ENCODE measurements around the gene CACNA1C.

CACNA1C gene

DNA sequence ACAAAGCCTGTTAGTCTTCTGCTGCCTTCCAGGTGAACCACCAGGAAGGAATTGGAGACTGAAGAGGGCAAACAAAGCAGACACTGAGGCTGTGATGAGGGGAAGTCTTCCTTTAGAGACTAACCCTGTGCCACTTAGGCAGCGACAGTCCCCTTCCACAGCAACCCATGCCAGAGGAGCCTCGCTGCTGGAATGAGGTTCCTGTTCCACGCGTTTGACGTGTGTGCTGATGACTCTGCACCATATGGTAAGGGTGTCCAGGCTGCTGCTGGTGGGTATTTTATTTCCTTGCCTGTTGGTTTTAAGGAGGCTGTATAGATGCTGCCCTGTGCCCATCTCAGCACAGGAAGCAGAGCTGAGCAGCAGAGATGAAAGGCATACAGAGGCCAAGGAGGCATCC lies 380.1 kb downstream of the CACNA1C start:
- Histone ChIP-seq H3K4me1 (ENCODE audit: insufficient read depth, poor library complexity, severe bottlenecking) (no peaks in the 10 kb centered on the region), H3K4me3 (ENCODE audit: severe bottlenecking) (no peak overlapping the region), H3K9me3 (ENCODE audit: severe bottlenecking) (no peaks in the 10 kb centered on the region), H3K36me3 (ENCODE audit: low read depth) (no peaks in the 10 kb centered on the region), H3K27ac (ENCODE audit: poor library complexity, severe bottlenecking) (no peak overlapping the region), H3K27me3 (ENCODE audit: insufficient read depth, poor library complexity, severe bottlenecking) (peaks cover 29% of the 10 kb centered on the region)
- ATAC-seq (ENCODE audit: low read depth) (no peak), DNase-seq (ENCODE audit: low spot score) (no peak)
- TF ChIP-seq, protein P1, sequence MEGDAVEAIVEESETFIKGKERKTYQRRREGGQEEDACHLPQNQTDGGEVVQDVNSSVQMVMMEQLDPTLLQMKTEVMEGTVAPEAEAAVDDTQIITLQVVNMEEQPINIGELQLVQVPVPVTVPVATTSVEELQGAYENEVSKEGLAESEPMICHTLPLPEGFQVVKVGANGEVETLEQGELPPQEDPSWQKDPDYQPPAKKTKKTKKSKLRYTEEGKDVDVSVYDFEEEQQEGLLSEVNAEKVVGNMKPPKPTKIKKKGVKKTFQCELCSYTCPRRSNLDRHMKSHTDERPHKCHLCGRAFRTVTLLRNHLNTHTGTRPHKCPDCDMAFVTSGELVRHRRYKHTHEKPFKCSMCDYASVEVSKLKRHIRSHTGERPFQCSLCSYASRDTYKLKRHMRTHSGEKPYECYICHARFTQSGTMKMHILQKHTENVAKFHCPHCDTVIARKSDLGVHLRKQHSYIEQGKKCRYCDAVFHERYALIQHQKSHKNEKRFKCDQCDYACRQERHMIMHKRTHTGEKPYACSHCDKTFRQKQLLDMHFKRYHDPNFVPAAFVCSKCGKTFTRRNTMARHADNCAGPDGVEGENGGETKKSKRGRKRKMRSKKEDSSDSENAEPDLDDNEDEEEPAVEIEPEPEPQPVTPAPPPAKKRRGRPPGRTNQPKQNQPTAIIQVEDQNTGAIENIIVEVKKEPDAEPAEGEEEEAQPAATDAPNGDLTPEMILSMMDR (IDR thresholded peaks at IDR 0.05; ENCODE audit: poor library complexity, severe bottlenecking), result no peak

DNA sequence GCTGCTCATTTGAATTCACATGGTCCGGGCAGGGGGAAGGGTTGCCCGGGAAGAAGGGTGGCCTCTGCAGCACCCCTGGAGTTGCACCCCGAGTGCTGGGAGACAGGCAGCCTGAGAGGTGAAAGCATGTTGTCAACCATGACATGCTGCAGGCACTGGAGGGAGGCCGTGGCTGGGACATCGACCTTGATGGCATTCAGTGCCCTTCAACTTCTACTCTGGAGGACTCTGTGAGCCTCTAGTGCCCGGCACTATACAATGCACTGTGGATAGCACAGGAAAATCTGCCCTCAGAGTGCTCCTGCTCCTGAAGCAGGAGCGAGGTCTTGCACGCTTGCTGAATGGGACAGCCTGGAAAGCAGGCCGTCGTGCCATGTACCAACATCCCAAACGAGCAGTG lies 382.7 kb downstream of the CACNA1C start:
- ATAC-seq (ENCODE audit: low read depth), result no peak
- DNase-seq (ENCODE audit: low spot score), result no peak
- H3K27me3 ChIP-seq (ENCODE audit: insufficient read depth, poor library complexity, severe bottlenecking), result peaks cover 23% of the 10 kb centered on the region
- no peak overlapping the region for H3K4me3 ChIP-seq (ENCODE audit: severe bottlenecking)
- TF ChIP-seq, protein P1 (IDR thresholded peaks at IDR 0.05; ENCODE audit: poor library complexity, severe bottlenecking), result no peak
- H3K4me1 ChIP-seq (ENCODE audit: insufficient read depth, poor library complexity, severe bottlenecking), result no peaks in the 10 kb centered on the region
- H3K9me3 ChIP-seq (ENCODE audit: severe bottlenecking), result no peaks in the 10 kb centered on the region
- no peaks in the 10 kb centered on the region for H3K36me3 ChIP-seq (ENCODE audit: low read depth)
- H3K27ac ChIP-seq (ENCODE audit: poor library complexity, severe bottlenecking), result no peak overlapping the region

DNA sequence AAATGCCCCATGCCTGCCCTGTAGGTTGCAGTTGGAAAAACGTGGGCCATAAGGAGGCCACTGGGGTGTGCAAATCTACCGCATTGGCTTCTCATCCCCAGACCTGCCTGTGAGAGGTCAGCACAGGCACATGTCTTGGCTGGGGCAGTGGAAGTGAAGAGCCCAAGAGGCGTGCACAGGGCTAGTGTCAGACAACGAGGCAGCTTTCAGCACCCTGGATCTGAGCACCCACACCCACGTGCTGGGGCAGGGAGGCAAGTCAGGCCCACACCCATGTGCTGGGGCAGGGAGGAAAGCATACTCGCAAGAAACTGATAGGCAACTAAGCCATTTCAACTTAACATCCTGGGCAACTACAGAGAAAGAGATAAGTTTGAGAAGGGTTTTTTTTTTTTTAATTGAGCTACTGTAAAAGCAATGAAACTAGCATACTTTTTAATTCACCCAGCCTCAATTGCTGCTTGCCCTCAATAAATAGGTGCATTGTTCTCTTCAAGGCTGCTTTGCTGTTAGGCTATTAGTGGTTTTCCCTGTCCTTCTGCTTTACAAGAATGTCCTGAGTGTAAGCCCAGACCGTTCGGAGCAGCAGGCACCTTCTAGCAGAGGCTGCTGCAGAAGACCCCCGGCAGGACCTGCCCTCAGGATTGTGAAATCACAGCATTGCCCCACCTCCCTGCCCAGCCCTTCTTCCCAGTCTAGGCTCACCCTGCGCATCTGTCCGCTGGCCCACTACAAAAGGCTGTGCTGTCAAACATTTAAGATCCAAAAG lies 386.7 kb downstream of the CACNA1C start:
- TF ChIP-seq, protein P1 (IDR thresholded peaks at IDR 0.05; ENCODE audit: poor library complexity, severe bottlenecking), result no peak
- Histone ChIP-seq H3K36me3 (ENCODE audit: low read depth) (no peaks in the 10 kb centered on the region), H3K9me3 (ENCODE audit: severe bottlenecking) (no peaks in the 10 kb centered on the region), H3K4me1 (ENCODE audit: insufficient read depth, poor library complexity, severe bottlenecking) (no peaks in the 10 kb centered on the region), H3K27me3 (ENCODE audit: insufficient read depth, poor library complexity, severe bottlenecking) (peaks cover 31% of the 10 kb centered on the region), H3K27ac (ENCODE audit: poor library complexity, severe bottlenecking) (no peak overlapping the region), H3K4me3 (ENCODE audit: severe bottlenecking) (no peak overlapping the region)
- ATAC-seq (ENCODE audit: low read depth), result peak; percentile 23; the same call in 1 of the 3 replicates
- DNase-seq (ENCODE audit: low spot score), result no peak

DNA sequence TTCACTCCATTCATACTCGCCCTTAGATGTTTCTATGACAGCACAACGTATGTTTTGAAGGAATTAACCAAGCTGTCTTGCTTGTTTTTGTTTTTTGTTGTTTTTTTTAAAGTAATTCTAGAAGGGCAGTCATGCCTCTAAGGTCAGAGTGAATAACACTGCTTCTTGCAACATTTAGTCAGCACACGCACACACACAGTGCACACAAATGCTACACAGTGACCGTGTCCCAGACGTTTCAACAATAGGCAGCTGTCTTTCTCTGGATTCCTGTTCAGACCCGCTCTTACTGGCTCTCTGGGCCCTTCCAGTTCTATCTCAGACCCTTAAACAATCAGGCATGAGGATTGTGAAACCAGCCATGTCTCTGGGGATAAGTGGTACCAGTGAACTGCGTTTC lies 391.0 kb downstream of the CACNA1C start:
- peaks cover 33% of the 10 kb centered on the region for H3K27me3 ChIP-seq (ENCODE audit: insufficient read depth, poor library complexity, severe bottlenecking)
- H3K27ac ChIP-seq (ENCODE audit: poor library complexity, severe bottlenecking), result no peak overlapping the region
- no peak for DNase-seq (ENCODE audit: low spot score)
- H3K9me3 ChIP-seq (ENCODE audit: severe bottlenecking), result no peaks in the 10 kb centered on the region
- no peak for ATAC-seq (ENCODE audit: low read depth)
- H3K4me1 ChIP-seq (ENCODE audit: insufficient read depth, poor library complexity, severe bottlenecking), result no peaks in the 10 kb centered on the region
- TF ChIP-seq, protein P1 (IDR thresholded peaks at IDR 0.05; ENCODE audit: poor library complexity, severe bottlenecking), result no peak
- no peaks in the 10 kb centered on the region for H3K36me3 ChIP-seq (ENCODE audit: low read depth)
- no peak overlapping the region for H3K4me3 ChIP-seq (ENCODE audit: severe bottlenecking)

DNA sequence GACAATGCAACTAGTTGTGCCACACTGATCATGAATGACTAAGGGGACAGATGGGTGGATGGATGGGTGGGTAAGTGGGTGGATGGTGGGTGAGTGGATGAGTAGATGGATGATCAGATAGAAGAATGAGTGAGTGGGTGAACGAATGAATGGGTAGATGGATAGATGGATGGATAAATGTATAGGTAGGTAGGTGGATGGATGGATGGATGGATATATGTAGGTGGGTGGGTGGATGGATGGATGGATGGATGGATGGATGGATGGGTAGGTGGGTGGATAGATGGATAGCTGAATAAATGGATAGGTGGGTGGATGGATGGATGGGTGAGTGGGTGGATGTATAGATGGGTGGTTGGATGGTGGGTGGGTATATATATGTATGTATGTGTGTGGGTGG lies 393.2 kb downstream of the CACNA1C start:
- ATAC-seq (ENCODE audit: low read depth), result no peak
- no peak overlapping the region for H3K27ac ChIP-seq (ENCODE audit: poor library complexity, severe bottlenecking)
- DNase-seq (ENCODE audit: low spot score), result no peak
- H3K4me3 ChIP-seq (ENCODE audit: severe bottlenecking), result no peak overlapping the region
- peaks cover 34% of the 10 kb centered on the region for H3K27me3 ChIP-seq (ENCODE audit: insufficient read depth, poor library complexity, severe bottlenecking)
- no peaks in the 10 kb centered on the region for H3K9me3 ChIP-seq (ENCODE audit: severe bottlenecking)
- no peaks in the 10 kb centered on the region for H3K4me1 ChIP-seq (ENCODE audit: insufficient read depth, poor library complexity, severe bottlenecking)
- H3K36me3 ChIP-seq (ENCODE audit: low read depth), result no peaks in the 10 kb centered on the region
- TF ChIP-seq, protein P1 (IDR thresholded peaks at IDR 0.05; ENCODE audit: poor library complexity, severe bottlenecking), result no peak

Data from RWPE2 (cell line).